H9 (cell line): ENCODE measurements around the gene DNMT3B. TPM values are rescaled to one million over a fixed set of nuclear protein-coding genes. Genes with fewer than 3 reads are reported as not detected.
A peak's percentile ranks its signal among the peaks of the same experiment; 100 is the strongest.

Experiments
- DNase-seq: peaks from one replicate; pipeline ENCODE4 v3.0.0-alpha.2; 2017
- H2AFZ ChIP-seq: one replicate; pipeline ENCODE4 v1.6.1; 2013; ENCODE audit warnings: mild to moderate bottlenecking, low read length, control low read depth, moderate library complexity
- H2AK5ac ChIP-seq: 2 replicates; pipeline ENCODE4 v1.6.1; 2013; ENCODE audit warnings: low read length, control low read depth, mixed read lengths; ENCODE audit not compliant: insufficient read length
- H2BK120ac ChIP-seq: one replicate; pipeline ENCODE4 v1.6.1; 2013; ENCODE audit warnings: low read depth, mild to moderate bottlenecking, low read length, control low read depth, inconsistent platforms; ENCODE audit not compliant: poor library complexity, severe bottlenecking
- H2BK12ac ChIP-seq: 2 replicates; pipeline ENCODE4 v1.6.1; 2013; ENCODE audit warnings: low read length, control low read depth, mixed read lengths, low read depth; ENCODE audit not compliant: insufficient read length
- H2BK15ac ChIP-seq: 2 replicates; pipeline ENCODE4 v1.6.1; 2013; ENCODE audit warnings: low read depth, low read length, control low read depth
- H2BK20ac ChIP-seq: one replicate; pipeline ENCODE4 v1.6.1; 2013; ENCODE audit warnings: low read depth, mild to moderate bottlenecking, low read length, control low read depth, inconsistent platforms; ENCODE audit not compliant: poor library complexity, severe bottlenecking
- H2BK5ac ChIP-seq: 2 replicates; pipeline ENCODE4 v1.6.1; 2013; ENCODE audit warnings: low read length, control low read depth, mixed read lengths; ENCODE audit not compliant: insufficient read length
- H3K14ac ChIP-seq: 2 replicates; pipeline ENCODE4 v1.6.1; 2013; ENCODE audit warnings: low read length, control low read depth; ENCODE audit not compliant: insufficient read depth
- H3K18ac ChIP-seq: 2 replicates; pipeline ENCODE4 v1.6.1; 2013; ENCODE audit warnings: low read depth, mild to moderate bottlenecking, mixed read lengths, low read length, control low read depth; ENCODE audit not compliant: insufficient read length
- H3K23ac ChIP-seq: 2 replicates; pipeline ENCODE4 v1.6.1; 2013; ENCODE audit warnings: low read length, control low read depth, mixed read lengths, low read depth; ENCODE audit not compliant: insufficient read length
- H3K23me2 ChIP-seq: 2 replicates; pipeline ENCODE4 v1.6.1; 2013; ENCODE audit warnings: low read depth, mild to moderate bottlenecking, mixed read lengths, low read length, control low read depth; ENCODE audit not compliant: insufficient read length, poor library complexity, severe bottlenecking
- H3K27ac ChIP-seq: 2 replicates; pipeline ENCODE4 v1.5.1; 2013; ENCODE audit warnings: low read length, control low read depth, mixed read lengths, low read depth; ENCODE audit not compliant: insufficient read length
- H3K27me3 ChIP-seq: 2 replicates; pipeline ENCODE4 v1.6.1; 2013; ENCODE audit warnings: low read length, control low read depth, inconsistent platforms; ENCODE audit not compliant: insufficient read depth
- H3K4ac ChIP-seq: 2 replicates; pipeline ENCODE4 v1.6.1; 2013; ENCODE audit warnings: low read depth, mild to moderate bottlenecking, control low read depth, inconsistent platforms, low read length, moderate library complexity
- H3K4me1 ChIP-seq: 2 replicates; pipeline ENCODE4 v1.6.1; 2013; ENCODE audit warnings: low read length, control low read depth, inconsistent platforms; ENCODE audit not compliant: insufficient read depth
- H3K4me2 ChIP-seq: 2 replicates; pipeline ENCODE4 v1.6.1; 2013; ENCODE audit warnings: low read length, control low read depth, mixed read lengths; ENCODE audit not compliant: insufficient read length, insufficient read depth
- H3K56ac ChIP-seq: 2 replicates; pipeline ENCODE4 v1.6.1; 2013; ENCODE audit warnings: low read depth, mild to moderate bottlenecking, mixed read lengths, low read length, control low read depth; ENCODE audit not compliant: insufficient read length
- H3K79me1 ChIP-seq: 2 replicates; pipeline ENCODE4 v1.6.1; 2013; ENCODE audit warnings: low read depth, mild to moderate bottlenecking, moderate library complexity, low read length, control low read depth, inconsistent platforms; ENCODE audit not compliant: insufficient read depth, poor library complexity, severe bottlenecking
- H3K79me2 ChIP-seq: 2 replicates; pipeline ENCODE4 v1.6.1; 2013; ENCODE audit warnings: low read length, control low read depth, inconsistent platforms; ENCODE audit not compliant: insufficient read depth
- H3K9ac ChIP-seq: 2 replicates; pipeline ENCODE4 v1.6.1; 2013; ENCODE audit warnings: low read length, control low read depth, mixed read lengths; ENCODE audit not compliant: insufficient read length; ENCODE audit errors: extremely low read depth
- H3K9me3 ChIP-seq: one replicate; pipeline ENCODE4 v1.6.1; 2013; ENCODE audit warnings: low read depth, low read length, inconsistent platforms; ENCODE audit not compliant: control insufficient read depth
- H3T11ph ChIP-seq: one replicate; pipeline ENCODE4 v1.6.1; 2013; ENCODE audit warnings: mild to moderate bottlenecking, low read length, control low read depth, inconsistent platforms
- H4K20me1 ChIP-seq: one replicate; pipeline ENCODE4 v1.6.1; 2013; ENCODE audit not compliant: control insufficient read depth, insufficient read length, insufficient read depth
- H4K5ac ChIP-seq: 2 replicates; pipeline ENCODE4 v1.6.1; 2013; ENCODE audit warnings: low read depth, mild to moderate bottlenecking, mixed read lengths, low read length, control low read depth; ENCODE audit not compliant: insufficient read length
- H4K8ac ChIP-seq: replicated peaks from 2 replicates; pipeline ENCODE4 v1.6.1; 2013; ENCODE audit warnings: low read length, control low read depth, mixed read lengths, low read depth; ENCODE audit not compliant: insufficient read length
- H4K91ac ChIP-seq: 2 replicates; pipeline ENCODE4 v1.6.1; 2013; ENCODE audit warnings: low read depth, mild to moderate bottlenecking, moderate library complexity, mixed read lengths, low read length, control low read depth; ENCODE audit not compliant: insufficient read length
- H3K27ac Mint-ChIP-seq, 3 experiments: 2 replicates in 2 of 3; 3 replicates in 1 of 3; pipeline ENCODE4 v1.8.0; 2020 to 2021; ENCODE audit warnings: mixed read lengths in 3 of 3, mild to moderate bottlenecking in 1 of 3, moderate library complexity in 1 of 3
- H3K27me3 Mint-ChIP-seq: 2 replicates; pipeline ENCODE4 v1.8.0; 2021; ENCODE audit warnings: low read depth, mild to moderate bottlenecking, moderate library complexity, mixed read lengths
- H3K36me3 Mint-ChIP-seq, 3 experiments: 2 replicates in 2 of 3; 3 replicates in 1 of 3; pipeline ENCODE4 v1.8.0; 2020 to 2021; ENCODE audit warnings: low read depth in 3 of 3, mixed read lengths in 3 of 3; ENCODE audit not compliant: insufficient read depth in 1 of 3
- H3K4me1 Mint-ChIP-seq, 2 experiments: 2 replicates each; pipeline ENCODE4 v1.8.0; 2020; ENCODE audit warnings: mixed read lengths in 2 of 2
- H3K4me3 Mint-ChIP-seq, 2 experiments: 2 replicates in 1 of 2; 3 replicates in 1 of 2; pipeline ENCODE4 v1.8.0; 2020 to 2021; ENCODE audit warnings: mild to moderate bottlenecking in 2 of 2, mixed read lengths in 2 of 2, moderate library complexity in 1 of 2
- H3K9me3 Mint-ChIP-seq, 2 experiments: 2 replicates in 1 of 2; 3 replicates in 1 of 2; pipeline ENCODE4 v1.8.0; 2020; ENCODE audit warnings: mild to moderate bottlenecking in 2 of 2, mixed read lengths in 2 of 2, moderate library complexity in 1 of 2
- WGBS: extraction: QIAGEN DNeasy Blood & Tissue Kit; methylation state at CpG from one replicate; pipeline ENCODE4 v1.1.7; 2013; ENCODE audit warnings: missing lambda C conversion rate, low lambda C conversion rate, mixed read lengths; ENCODE audit not compliant: insufficient read length; ENCODE audit errors: extremely low coverage; 5-methylcytosine and 5-hydroxymethylcytosine counted together
- total RNA-seq: library from RNA; stranded (reverse); gene quantifications from 2 replicates; pipeline ENCODE4 v1.2.1, GENCODE V29; 2021
- TF ChIP-seq, protein P1 (sequence below): fragments of 200-600 bp; sonication (generic); conservative IDR thresholded peaks from 3 replicates; pipeline ENCODE4 v1.8.0; 2021; ENCODE audit warnings: antibody characterized with exemption, mild to moderate bottlenecking

The DNMT3B gene
- total RNA-seq, 1 experiment from 2014 or later: 980 TPM

GRCh38 chr20:32855387-32855786, 93.2 kb downstream of the DNMT3B start:
- H4K5ac ChIP-seq: no peak overlapping the region
- H3K56ac ChIP-seq: no peak overlapping the region
- no CpG with 5 or more reads among the region's 7 CpGs for WGBS
- H3T11ph ChIP-seq: no peak overlapping the region
- H3K36me3 Mint-ChIP-seq: peaks cover 4 to 48% (median 24%) of the 10 kb centered on the region in 3 experiments; a peak in 5 of 7 replicates
- H3K14ac ChIP-seq: no peak overlapping the region
- no peak overlapping the region for H3K18ac ChIP-seq
- TF ChIP-seq, protein P1, sequence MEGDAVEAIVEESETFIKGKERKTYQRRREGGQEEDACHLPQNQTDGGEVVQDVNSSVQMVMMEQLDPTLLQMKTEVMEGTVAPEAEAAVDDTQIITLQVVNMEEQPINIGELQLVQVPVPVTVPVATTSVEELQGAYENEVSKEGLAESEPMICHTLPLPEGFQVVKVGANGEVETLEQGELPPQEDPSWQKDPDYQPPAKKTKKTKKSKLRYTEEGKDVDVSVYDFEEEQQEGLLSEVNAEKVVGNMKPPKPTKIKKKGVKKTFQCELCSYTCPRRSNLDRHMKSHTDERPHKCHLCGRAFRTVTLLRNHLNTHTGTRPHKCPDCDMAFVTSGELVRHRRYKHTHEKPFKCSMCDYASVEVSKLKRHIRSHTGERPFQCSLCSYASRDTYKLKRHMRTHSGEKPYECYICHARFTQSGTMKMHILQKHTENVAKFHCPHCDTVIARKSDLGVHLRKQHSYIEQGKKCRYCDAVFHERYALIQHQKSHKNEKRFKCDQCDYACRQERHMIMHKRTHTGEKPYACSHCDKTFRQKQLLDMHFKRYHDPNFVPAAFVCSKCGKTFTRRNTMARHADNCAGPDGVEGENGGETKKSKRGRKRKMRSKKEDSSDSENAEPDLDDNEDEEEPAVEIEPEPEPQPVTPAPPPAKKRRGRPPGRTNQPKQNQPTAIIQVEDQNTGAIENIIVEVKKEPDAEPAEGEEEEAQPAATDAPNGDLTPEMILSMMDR: no peak
- H3K4ac ChIP-seq: no peak overlapping the region
- no peak overlapping the region for H2BK15ac ChIP-seq
- no peaks in the 10 kb centered on the region for H4K20me1 ChIP-seq
- H2BK12ac ChIP-seq: no peak overlapping the region
- peak overlapping the region; percentile 2 to 64 (median 54); a peak in 5 of 7 replicates for H3K27ac Mint-ChIP-seq
- no peak overlapping the region for H4K91ac ChIP-seq
- no peaks in the 10 kb centered on the region for H3K27me3 ChIP-seq
- no peak overlapping the region for H2BK120ac ChIP-seq
- H3K9me3 ChIP-seq: no peaks in the 10 kb centered on the region
- no peak overlapping the region for H2AFZ ChIP-seq
- H2BK20ac ChIP-seq: no peak overlapping the region
- no peak overlapping the region for H2AK5ac ChIP-seq
- no peak overlapping the region for H3K23ac ChIP-seq
- no peak overlapping the region for H3K27ac ChIP-seq
- no peaks in the 10 kb centered on the region for H3K9me3 Mint-ChIP-seq
- no peaks in the 10 kb centered on the region for H3K27me3 Mint-ChIP-seq
- no peak overlapping the region for H3K4me2 ChIP-seq
- H3K23me2 ChIP-seq: no peaks in the 10 kb centered on the region
- no peak overlapping the region for H2BK5ac ChIP-seq
- no peak overlapping the region for H3K4me3 Mint-ChIP-seq
- H3K4me1 Mint-ChIP-seq: peaks cover 34 to 37% of the 10 kb centered on the region in 2 experiments
- DNase-seq: no peak
- H3K4me1 ChIP-seq: peaks cover 14% of the 10 kb centered on the region; the same call in 1 of the 2 replicates
- no peaks in the 10 kb centered on the region for H3K79me2 ChIP-seq
- H3K9ac ChIP-seq: no peak overlapping the region
- H4K8ac ChIP-seq: no peak overlapping the region
- no peaks in the 10 kb centered on the region for H3K79me1 ChIP-seq
